GM18867 (cell line): Measurements from ENCODE around the gene PCNX1.
"Not testable (repeated sequence)": the region's sequence is repeated elsewhere in the genome, so short reads cannot be mapped to it uniquely, and the experiment has no call there.

Experiments
- ATAC-seq: cut with Tn5 transposase; IDR thresholded peaks from one replicate; pipeline ENCODE4 v1.9.1; 2021; ENCODE audit warnings: mild to moderate bottlenecking, moderate library complexity; ENCODE audit not compliant: unreplicated experiment

The PCNX1 gene

DNA sequence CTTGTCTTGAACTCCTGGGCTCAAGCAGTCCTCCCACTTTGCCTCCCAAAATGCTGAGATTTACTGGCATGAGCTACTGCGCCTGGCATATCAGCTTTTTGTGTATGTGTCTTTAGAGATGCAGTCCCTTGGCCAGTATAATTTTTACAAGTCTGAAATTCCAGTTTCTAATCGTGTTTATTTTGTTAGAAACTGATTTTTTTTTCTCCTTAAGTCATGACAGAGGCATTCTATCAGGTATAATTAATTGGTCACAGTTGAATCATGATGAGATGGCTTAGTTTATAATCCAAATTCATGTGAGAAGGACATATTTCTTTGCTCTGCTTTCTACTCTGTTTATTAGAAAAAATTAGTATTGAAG is 98.9 kb downstream of the PCNX1 start:
- ATAC-seq: no peak

DNA sequence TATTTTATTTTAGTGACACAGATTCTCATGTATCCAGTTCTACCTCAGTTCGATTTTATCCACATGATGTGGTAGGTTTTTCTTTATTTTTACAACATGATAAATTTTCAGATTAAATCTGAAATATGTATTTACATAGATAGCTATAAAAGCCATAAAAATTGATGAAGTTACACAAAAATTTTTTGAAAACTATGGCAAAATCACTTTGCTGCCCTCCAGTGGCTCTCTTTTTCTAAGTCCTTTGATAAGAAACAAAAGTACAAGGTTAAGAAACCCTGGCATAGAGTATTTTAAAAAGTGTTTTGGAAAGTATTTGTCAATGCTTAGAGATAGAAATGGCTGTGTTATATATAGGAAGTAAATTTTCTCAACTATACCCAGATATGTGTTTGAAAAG is 104.2 kb downstream of the PCNX1 start:
- no peak for ATAC-seq

DNA sequence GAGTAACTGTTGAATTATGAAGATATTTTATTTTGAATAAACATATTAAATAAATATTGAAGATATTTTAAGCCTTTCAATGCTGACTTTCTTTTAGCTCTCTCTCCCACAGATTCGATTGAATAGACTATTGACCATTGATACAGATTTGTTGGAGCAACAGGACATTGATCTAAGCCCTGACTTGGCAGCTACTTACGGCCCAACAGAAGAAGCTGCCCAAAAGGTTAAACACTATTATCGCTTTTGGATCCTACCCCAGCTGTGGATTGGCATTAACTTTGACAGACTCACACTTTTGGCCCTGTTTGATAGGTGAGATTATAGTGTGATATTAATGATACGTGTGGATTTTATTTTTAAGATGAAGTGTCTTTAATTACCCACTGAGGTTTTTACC is 105.6 kb downstream of the PCNX1 start:
- no peak for ATAC-seq

DNA sequence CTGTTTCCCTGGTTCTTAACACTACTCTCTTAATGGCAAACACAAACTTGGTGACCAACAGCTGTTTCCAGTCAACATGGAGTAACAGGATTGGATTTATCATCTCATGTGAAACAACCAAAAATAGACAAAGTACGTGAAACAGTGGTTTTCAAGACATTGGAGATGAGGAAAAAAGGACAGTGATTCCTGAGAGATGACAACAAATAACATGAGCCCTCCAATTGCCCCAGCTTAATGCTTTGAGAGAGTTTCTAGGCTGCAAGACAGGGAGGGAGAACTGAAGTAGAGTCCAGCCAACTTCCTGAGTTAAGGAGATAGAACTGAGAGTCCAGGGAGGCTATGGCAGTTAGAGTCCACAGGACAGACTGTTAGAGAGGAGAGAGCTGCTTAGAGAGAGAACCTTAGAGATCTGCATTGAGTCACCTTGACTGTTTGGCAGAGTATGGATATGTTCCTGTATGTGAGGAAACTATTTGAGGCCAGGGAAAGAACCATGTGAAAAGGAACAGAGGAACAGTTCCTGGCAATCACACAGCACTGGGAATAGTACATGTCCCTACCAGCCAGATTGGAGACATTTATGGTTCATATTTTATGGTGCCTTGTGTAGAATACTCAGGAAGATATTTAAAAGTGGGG is 106.4 kb downstream of the PCNX1 start:
- ATAC-seq: no peak

DNA sequence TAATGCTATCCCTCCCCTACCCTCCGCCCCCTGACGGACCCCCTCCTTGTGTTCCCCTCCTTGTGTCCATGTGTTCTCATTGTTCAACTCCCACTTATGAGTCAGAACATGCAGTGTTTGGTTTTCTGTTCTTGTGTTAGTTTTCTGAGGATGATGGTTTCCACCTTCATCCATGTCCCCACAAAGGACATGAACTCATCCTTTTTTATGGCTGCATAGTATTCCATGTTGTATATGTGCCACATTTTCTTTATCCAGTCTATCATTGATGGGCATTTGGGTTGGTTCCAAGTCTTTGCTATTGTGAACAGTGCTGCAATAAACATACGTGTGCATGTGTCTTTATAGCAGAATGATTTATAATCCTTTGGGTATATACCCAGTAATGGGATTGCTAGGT is 112.7 kb downstream of the PCNX1 start:
- not testable (repeated sequence) for ATAC-seq

DNA sequence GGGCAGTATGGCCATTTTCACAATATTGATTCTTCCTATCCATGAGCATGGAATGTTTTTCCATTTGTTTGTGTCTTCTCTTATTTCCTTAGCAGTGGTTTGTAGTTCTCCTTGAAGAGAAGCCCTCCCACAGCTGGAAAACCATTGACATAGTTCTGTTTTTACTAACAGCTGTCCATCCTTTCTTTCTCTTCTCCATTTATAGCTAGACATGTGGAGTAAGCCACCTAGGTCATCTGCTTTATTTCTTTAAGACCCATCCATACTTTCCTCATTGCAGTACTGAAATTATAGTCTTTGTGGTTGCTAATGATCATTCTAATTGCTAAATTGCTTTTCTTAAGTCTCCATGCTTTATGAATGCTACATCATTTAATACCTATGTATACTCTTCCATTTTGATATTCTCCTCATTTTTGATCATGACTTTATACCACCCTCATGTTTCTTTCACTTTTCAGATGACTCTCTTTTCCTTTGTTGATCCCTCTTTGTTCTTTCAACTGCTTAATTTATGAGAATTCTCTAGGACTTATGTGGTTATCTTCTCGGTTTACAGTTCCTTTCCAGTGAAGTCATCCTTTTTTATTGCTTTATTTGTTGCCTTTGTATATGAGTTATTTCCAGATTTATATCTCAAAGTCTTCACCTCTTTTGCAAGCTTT is 114.2 kb downstream of the PCNX1 start:
- ATAC-seq: no peak

DNA sequence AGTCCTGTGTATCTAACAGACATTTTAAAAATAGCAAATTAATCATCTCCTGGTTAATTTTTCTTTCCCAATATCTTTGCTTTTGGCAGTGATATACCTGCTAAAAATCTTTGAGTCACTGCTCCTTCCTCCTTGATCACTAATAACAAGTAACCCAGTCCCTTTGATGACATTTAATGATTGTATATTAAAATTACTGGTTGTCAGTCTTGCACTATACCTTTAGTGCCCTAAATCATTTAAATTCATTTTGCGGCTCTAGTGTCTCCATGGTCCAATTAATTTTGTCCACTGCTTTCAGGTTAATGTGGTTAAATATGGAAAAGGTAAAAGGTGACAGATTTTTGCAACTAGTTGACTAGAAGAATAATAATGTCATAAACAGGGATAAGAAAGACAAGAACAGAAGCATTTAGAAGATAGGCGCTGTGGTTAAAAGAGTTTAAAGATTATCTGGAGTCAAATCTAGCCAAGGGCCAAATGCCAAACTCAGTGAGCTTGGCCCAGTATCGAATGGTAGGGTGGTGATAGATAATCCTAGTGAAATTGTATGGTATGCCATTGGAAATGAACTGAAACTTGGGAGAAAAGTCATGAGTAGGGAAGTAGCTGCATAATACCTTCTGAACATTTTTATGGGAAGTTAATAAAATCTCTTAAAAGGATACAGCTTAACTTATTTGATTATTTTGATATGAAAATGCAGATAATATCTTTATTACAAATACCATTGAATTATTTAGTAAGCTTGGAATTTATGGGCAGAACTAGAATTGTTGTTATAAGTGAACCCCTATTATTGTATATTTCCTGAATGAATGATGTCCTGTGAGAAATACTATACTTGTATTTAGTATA is 115.0 kb downstream of the PCNX1 start:
- no peak for ATAC-seq

DNA sequence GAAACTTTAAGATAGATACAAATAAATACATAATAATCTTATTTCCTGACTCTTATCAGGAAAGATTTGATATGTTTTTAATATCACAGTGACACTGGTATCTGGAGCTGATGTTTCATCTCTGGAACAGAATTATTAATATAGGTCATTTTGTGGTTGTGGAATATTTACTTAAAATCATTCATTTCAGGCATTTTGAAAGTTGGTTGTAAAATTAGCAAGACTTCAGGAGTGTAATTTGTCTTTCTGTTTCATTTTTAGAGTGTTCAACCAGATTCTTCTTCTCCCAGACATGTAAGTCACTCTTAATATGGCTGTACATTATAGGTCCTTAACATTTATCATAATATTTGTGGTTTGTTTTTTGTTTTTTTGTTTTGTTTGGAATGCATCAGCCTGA is 115.7 kb downstream of the PCNX1 start:
- ATAC-seq: no peak

DNA sequence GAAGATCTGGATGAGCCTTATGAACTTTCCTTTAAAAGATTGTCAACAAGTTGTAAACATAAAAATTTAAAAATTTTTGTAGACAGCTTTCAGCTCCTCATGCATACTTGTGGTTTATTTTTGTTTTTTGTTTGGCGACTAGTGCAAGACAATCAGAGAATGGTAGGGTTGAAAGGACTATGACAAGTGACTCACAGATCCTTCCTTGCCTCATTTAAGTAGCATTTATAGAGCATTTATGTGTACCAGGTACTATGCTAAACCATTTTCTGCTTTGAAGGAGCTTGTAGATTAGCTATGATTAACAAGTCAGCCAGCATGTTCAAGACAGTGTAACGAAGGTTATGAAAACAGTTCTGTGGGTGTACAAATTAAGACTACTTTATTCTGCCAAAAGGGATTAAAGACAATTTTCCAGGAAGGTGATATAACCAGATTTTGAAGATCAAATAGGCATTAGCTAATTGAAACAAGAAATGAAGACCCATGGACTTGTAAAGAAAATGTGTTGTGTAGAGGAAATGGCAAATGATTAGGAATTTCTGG is 122.0 kb downstream of the PCNX1 start:
- no peak for ATAC-seq

DNA sequence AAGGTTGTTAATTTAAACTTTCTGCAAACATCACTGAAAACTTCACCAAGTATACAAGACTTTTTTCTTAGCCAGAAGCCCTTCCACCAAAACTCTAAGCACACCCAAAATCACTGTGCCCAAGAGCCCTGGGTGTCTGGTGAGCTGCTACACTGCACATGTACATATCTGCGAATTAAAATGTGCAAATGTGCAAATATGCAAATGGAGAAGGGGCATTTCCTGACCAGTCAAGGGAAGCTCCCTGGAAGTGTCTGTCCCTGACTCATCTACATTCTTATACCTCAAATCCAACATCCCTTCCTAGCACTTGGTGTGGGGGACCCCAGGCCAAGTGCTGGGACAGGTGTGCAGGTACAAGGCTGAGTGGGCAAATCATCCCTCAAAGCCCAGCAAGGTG is 123.7 kb downstream of the PCNX1 start:
- no peak for ATAC-seq

DNA sequence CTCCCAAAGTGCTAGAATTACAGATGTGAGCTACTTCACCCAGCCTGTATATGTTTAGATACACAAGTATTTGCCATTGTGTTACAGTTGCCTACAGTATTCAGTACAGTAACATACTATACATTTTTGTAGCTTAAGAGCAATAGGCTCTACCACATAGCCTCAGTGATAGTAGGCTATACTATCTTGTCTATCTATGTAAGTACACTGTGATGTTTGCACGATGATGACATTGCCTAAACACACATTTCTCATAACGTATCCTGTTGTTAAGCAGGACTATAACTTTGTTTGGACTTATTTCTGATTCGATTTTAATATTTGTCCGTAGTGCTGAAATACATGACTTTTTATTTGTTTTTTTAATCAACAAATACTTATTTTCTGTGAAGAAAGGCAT is 129.2 kb downstream of the PCNX1 start:
- no peak for ATAC-seq

DNA sequence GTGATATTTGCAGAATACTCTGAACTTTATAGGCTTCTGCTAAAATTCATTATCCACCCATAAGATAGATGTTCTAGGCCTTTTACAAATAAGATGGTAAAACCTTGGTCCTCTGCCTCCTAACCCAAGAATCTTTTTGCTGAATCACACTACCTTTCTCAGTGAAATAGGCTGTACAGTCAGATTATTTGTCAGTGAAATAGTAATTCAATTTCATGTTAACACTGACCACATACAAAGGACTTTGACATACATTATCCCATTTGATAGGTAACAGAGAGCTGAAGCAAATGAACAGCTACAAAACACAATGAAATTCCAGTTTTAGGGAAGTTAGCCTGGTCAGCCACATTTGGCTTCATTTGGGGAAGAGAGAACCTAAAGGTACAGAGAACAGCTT is 141.1 kb downstream of the PCNX1 start:
- ATAC-seq: no peak

DNA sequence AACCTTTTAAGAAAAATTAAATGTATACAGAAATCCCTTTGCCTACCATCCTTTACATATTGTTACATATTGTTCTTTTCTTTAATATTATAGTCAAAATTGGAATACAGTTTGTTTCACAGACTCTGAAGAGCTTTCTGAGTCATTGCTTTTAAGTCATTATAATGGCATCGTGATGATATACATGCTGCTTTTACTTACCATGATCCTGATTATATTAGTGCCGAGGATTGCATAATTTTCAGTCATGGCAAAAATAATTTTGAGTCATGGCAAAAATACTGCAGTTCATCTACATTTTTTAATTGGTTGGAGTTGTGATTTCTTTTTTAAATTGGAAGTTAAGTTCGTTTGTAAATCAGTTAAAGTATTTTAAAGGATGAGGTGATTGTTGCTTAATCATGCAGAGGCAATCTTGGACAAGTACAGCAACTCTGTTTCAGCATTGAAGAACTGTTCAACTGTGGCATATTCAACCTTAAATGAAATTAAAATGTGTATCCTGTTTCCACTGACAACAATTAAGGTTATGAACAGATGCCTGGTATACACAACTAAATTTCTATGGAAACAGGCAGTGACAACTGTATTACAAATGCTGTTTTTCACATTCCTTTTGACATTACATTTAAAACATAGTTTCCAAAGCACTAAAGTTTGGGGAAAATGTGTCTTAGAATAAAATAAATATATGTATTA is 142.3 kb downstream of the PCNX1 start:
- no peak for ATAC-seq

DNA sequence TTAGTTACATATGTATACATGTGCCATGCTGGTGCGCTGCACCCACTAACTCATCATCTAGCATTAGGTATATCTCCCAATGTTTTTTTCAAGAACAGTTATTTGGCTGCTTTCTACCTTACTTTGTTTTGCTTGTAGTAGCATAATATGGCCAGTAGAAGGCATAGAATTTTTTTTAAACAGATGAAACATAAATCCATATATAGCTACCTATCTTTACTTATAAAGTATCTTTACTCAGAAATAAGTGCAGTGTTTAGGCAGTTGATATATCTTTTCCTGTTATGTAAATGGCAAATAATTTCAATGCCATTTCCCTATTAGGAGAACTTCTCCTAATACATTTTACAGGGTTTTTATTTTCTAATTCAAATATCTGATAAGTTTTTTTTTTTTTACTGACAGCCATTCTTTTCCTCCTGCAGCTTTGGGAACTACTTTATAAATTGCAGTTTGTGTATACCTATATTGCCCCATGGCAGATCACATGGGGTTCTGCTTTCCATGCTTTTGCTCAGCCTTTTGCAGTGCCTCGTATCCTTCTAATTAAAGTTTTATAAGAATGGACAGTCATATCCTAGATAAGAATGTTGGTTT is 143.1 kb downstream of the PCNX1 start:
- no peak for ATAC-seq

DNA sequence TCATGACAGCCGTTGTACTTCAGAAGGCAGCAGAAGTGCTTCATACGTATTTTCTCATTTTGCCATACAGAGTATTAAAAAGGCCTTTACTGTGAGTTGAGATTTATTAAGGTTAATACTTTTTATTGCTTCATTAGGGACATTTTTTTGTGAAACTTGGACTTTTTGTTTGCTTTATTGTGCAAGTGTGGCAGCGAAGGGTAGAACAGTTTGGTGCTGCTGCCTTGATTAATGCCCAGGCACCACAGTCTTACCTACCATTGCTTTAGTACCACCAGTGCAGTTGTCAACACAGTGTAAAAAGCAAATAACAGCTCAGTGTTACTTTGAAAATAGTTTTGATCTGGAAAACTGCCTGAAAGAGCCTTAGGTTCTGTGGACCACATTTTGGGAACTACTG is 147.4 kb downstream of the PCNX1 start:
- no peak for ATAC-seq

DNA sequence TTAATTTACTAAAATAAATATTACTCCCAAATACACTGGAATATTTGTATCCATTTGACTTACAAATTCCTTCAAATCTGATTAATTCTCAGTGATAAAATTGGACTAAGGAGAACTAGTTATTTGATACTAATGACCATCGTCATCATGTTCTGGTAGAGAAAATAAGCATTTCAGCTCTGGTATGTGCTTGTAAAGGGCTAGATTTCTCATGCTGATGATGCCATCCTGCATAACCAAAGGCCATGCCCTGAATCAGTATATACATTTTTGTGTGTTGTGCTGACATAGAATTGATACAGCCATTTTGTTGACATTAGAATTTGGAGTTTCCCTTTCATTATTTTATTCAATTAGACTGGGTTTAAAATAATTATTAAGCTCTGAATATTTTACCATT is 148.9 kb downstream of the PCNX1 start:
- no peak for ATAC-seq

DNA sequence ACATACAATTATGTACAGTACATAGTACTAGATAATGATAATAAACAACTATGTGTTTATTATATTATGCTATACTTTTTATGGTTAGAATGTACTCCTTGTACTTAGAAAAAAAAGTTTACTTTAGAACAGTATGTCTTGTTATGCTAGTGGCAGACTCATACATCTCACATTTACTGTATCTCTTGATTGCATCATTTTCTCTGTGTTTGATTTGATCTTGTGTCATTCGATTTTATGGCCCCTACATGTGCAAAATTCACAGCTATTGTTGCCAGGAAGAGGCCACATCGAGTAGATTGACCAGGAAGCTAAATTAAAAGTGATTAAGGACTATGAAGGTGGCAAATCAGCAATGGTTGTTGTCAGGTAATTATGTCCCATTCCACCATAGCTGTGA is 153.0 kb downstream of the PCNX1 start:
- no peak for ATAC-seq

DNA sequence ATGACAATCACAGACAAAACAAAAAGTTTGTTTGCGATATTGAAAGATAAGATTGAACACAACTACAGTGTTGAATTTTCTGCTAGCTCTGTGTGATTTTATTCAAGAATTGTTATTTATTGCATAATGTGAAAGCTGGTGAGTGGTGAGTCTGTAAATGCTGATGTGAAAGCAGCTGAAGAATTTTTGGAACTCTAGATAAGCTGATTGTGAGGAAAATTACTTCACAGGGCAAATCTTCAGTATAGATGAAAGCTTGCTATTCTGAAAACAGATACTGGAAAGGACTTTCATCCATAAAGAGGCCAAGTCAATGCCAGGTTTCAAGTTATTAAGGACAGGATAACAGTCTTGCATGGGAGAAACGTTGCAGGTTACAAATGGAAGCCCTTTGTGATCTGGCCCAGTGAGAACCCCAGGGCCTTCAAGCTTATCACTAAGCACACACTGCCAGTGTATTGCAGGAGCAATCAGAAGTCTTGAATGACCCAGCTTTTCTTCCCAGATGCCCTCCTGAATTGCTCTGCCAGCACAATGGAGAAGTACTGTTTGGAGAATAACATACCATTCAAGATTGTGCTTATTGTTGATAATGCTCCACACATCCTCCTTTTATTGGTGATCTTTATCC is 153.7 kb downstream of the PCNX1 start:
- no peak for ATAC-seq

DNA sequence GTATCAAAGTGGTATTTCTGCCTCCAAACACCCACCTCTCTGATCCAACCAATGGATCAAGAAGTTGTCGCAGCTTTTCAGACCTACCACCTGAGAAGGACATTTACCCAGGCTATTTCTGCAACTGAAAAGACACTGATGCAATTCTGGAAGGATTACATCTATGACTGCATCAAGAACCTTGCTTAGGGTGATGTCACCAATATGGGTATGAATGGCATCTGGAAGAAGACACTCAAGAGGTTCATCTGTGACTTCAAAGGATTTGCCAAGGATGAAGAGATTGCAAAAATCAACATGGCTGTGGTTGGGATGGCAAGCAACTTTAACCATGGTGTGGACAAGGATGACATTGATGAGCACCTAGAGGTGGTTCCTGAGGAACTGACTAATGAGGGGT is 154.2 kb downstream of the PCNX1 start:
- ATAC-seq: no peak

DNA sequence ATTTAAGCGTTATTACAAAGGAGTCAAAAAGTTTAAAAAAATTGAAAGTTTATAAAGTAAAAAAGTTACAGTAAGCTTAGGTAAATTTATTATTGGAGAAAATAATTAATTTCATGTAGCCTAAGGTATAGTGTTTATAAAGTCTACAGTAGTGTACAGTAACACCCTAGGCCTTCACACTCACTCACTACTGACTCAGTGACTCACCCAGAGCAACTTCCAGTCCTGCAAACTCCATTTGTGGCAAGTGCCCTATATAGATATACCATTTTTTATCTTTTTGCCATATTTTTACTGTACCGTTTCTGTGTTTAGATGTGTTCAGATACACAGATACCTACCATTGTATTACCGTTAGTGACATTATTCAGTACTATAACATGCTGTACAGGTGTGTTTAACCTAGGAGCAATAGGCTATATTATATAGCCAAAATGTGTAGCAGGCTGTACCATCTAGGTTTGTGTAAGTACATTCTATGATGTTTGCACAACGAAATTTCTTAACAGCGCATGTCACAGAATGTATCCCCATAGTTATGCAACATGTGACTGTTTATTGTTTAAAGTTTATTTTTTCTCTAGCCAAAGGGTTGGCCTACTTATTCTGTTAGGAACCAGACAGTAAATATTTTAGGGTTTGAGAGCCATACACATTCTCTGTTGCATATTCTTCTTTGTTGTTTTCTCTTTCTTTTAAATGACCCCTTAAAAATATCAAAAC is 155.5 kb downstream of the PCNX1 start:
- ATAC-seq: no peak
